Smooth muscle cell (in vitro differentiated cells): ENCODE data around the gene RFX8. TPM values are rescaled to one million over a fixed set of nuclear protein-coding genes. Genes with fewer than 3 reads are reported as not detected.

ENCODE experiments used
- DNase-seq: peaks from one replicate; lab custom pipeline; 2025; ENCODE audit not compliant: unreplicated experiment; lab: John Stamatoyannopoulos, UW
- H2AFZ ChIP-seq: fragments of 200-600 bp; sonication (generic); 2 replicates; pipeline ENCODE4 v1.6.0; 2016; ENCODE audit warnings: antibody characterized with exemption, low read depth, mild to moderate bottlenecking
- H3F3A ChIP-seq: fragments of 200-600 bp; sonication (generic); 2 replicates; pipeline ENCODE4 v1.6.0; 2017; ENCODE audit warnings: antibody characterized with exemption, low read depth
- H3K27ac ChIP-seq: fragments of 200-600 bp; sonication (generic); 2 replicates; pipeline ENCODE4 v1.5.1; 2016; ENCODE audit warnings: low read depth, mild to moderate bottlenecking
- H3K27me3 ChIP-seq: fragments of 200-600 bp; sonication (generic); 2 replicates; pipeline ENCODE4 v1.6.1; 2016; ENCODE audit warnings: low read depth, mild to moderate bottlenecking
- H3K36me3 ChIP-seq: fragments of 200-600 bp; sonication (generic); 2 replicates; pipeline ENCODE4 v1.5.1; 2016; ENCODE audit warnings: low read depth
- H3K4me1 ChIP-seq: fragments of 200-600 bp; sonication (generic); 2 replicates; pipeline ENCODE4 v1.5.1; 2016; ENCODE audit warnings: low read depth
- H3K4me2 ChIP-seq: fragments of 200-600 bp; sonication (generic); 2 replicates; pipeline ENCODE4 v1.6.0; 2016; ENCODE audit warnings: mild to moderate bottlenecking
- H3K4me3 ChIP-seq: fragments of 200-600 bp; sonication (generic); 2 replicates; pipeline ENCODE4 v1.5.1; 2016; ENCODE audit warnings: mild to moderate bottlenecking
- H3K79me2 ChIP-seq: fragments of 200-600 bp; sonication (generic); 2 replicates; pipeline ENCODE4 v1.6.0; 2016; ENCODE audit warnings: low read depth, mild to moderate bottlenecking
- H3K9ac ChIP-seq: fragments of 200-600 bp; sonication (generic); 2 replicates; pipeline ENCODE4 v1.6.0; 2016; ENCODE audit warnings: low read depth
- H3K9me3 ChIP-seq: fragments of 200-600 bp; sonication (generic); replicated peaks from 2 replicates; pipeline ENCODE4 v1.5.1; 2016; ENCODE audit warnings: low read depth
- H4K20me1 ChIP-seq: fragments of 200-600 bp; sonication (generic); 2 replicates; pipeline ENCODE4 v1.6.0; 2016; ENCODE audit warnings: low read depth
- CTCF ChIP-seq: fragments of 200-600 bp; sonication (generic); IDR thresholded peaks from 2 replicates; pipeline ENCODE4 v1.5.1; 2017; ENCODE audit warnings: borderline replicate concordance, mild to moderate bottlenecking, antibody characterized with exemption; ENCODE audit not compliant: insufficient read depth, poor library complexity, severe bottlenecking
- WGBS: methylation state at CpG from one replicate; pipeline ENCODE4 v1.1.7; 2016; ENCODE audit warnings: low lambda C conversion rate; 5-methylcytosine and 5-hydroxymethylcytosine counted together
- polyA plus RNA-seq: library from polyadenylated mRNA; unstranded; fragments of >200 nt; fragmentation: Nextera tagmentation; extraction: Ambion mirVana; gene quantifications from 2 replicates; pipeline ENCODE4 v1.2.1, GENCODE V29; 2016
- total RNA-seq: library from RNA; depleted of rRNA; stranded (reverse); fragments of >200 nt; gene quantifications from 2 replicates; pipeline ENCODE4 v1.2.3, GENCODE V29; 2014

The RFX8 gene
- total and polyA plus RNA-seq, 2 experiments from 2014 or later = 2.3 to 3.0 TPM

GRCh38 chr2:101386599-101387150 is 88.2 kb downstream of the RFX8 start:
- H3K36me3 ChIP-seq = no peaks in the 10 kb centered on the region
- H3K27ac ChIP-seq = no peak overlapping the region
- no peaks in the 10 kb centered on the region for H3F3A ChIP-seq
- no peak overlapping the region for H3K9ac ChIP-seq
- H3K79me2 ChIP-seq = no peaks in the 10 kb centered on the region
- no peak for DNase-seq
- no peaks in the 10 kb centered on the region for H3K4me1 ChIP-seq
- peak overlapping the region; percentile 56 for H3K4me3 ChIP-seq
- peaks cover 50% of the 10 kb centered on the region for H3K27me3 ChIP-seq
- no peak for TF ChIP-seq CTCF
- WGBS = 4% methylated on average over 42 of the region's 45 CpGs
- no peak overlapping the region for H2AFZ ChIP-seq
- H4K20me1 ChIP-seq = no peaks in the 10 kb centered on the region
- no peaks in the 10 kb centered on the region for H3K9me3 ChIP-seq
- peak overlapping the region; percentile 92 for H3K4me2 ChIP-seq

GRCh38 chr2:101383016-101383541 is 91.8 kb downstream of the RFX8 start:
- 89% methylated on average over 7 of the region's 7 CpGs for WGBS
- Histone ChIP-seq H3K9ac (no peak overlapping the region), H3K4me3 (no peak overlapping the region), H3K4me2 (no peak overlapping the region), H3K4me1 (no peaks in the 10 kb centered on the region), H3F3A (no peaks in the 10 kb centered on the region), H2AFZ (no peak overlapping the region), H3K27ac (no peak overlapping the region), H3K36me3 (no peaks in the 10 kb centered on the region), H3K79me2 (no peaks in the 10 kb centered on the region), H3K27me3 (peaks cover 44% of the 10 kb centered on the region), H3K9me3 (no peaks in the 10 kb centered on the region), H4K20me1 (no peaks in the 10 kb centered on the region)
- DNase-seq = no peak
- TF ChIP-seq CTCF = no peak

- Histone ChIP-seq H3K27ac (no peak overlapping the region), H3F3A (no peaks in the 10 kb centered on the region), H3K4me2 (no peak overlapping the region), H3K79me2 (no peaks in the 10 kb centered on the region), H2AFZ (no peak overlapping the region), H3K36me3 (no peaks in the 10 kb centered on the region), H3K9ac (no peak overlapping the region), H3K9me3 (no peaks in the 10 kb centered on the region), H3K4me1 (no peaks in the 10 kb centered on the region), H4K20me1 (no peaks in the 10 kb centered on the region), H3K4me3 (no peak overlapping the region), H3K27me3 (peaks cover 37% of the 10 kb centered on the region)
- DNase-seq = no peak
- 84% methylated on average over 2 of the region's 2 CpGs for WGBS
- no peak for TF ChIP-seq CTCF
Measured at GRCh38 chr2:101382442-101382841, 92.5 kb downstream of the RFX8 start.

GRCh38 chr2:101380376-101380775 is 94.5 kb downstream of the RFX8 start:
- H3K36me3 ChIP-seq = no peaks in the 10 kb centered on the region
- WGBS = 55% methylated on average over 11 of the region's 11 CpGs
- H3K4me2 ChIP-seq = no peak overlapping the region
- H3K9ac ChIP-seq = no peak overlapping the region
- no peak for TF ChIP-seq CTCF
- no peak for DNase-seq
- no peak overlapping the region for H2AFZ ChIP-seq
- no peaks in the 10 kb centered on the region for H4K20me1 ChIP-seq
- H3F3A ChIP-seq = no peaks in the 10 kb centered on the region
- no peaks in the 10 kb centered on the region for H3K9me3 ChIP-seq
- peaks cover 17% of the 10 kb centered on the region for H3K27me3 ChIP-seq
- no peaks in the 10 kb centered on the region for H3K79me2 ChIP-seq
- H3K27ac ChIP-seq = no peak overlapping the region
- H3K4me1 ChIP-seq = no peaks in the 10 kb centered on the region
- H3K4me3 ChIP-seq = no peak overlapping the region
